HG03521 (cell line): ENCODE measurements around the gene CBL.

Experiments used
- ATAC-seq: cut with Tn5 transposase; IDR thresholded peaks from one replicate; pipeline ENCODE4 v1.9.1; 2021; ENCODE audit warnings: mild to moderate bottlenecking, moderate library complexity; ENCODE audit not compliant: unreplicated experiment

The CBL gene

DNA sequence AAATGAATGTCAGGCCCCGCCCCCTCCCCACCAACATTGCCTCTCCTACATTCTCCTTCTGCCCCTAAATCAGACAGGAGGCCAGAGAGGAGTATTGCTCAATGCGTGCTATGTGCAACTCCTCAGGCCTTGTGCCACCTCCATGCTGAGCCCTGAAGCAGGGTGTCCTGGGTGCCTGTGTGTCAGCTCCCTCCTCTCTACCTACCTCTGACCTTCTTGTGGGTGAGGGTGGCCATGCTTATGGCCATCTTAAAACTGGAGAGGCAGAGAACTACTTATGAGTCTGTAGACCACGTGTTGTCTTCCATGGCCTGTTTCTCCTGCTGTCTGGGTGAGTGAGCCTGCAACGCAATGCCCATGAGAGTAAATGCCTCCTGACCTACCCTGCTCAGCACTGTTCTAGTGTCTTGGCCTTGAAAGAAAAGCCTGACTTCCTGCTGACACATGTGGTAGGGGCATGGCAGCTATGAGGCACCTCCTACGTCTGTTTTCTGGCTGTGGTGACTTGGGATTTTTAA lies 100.3 kb downstream of the CBL start:
- ATAC-seq, result no peak

DNA sequence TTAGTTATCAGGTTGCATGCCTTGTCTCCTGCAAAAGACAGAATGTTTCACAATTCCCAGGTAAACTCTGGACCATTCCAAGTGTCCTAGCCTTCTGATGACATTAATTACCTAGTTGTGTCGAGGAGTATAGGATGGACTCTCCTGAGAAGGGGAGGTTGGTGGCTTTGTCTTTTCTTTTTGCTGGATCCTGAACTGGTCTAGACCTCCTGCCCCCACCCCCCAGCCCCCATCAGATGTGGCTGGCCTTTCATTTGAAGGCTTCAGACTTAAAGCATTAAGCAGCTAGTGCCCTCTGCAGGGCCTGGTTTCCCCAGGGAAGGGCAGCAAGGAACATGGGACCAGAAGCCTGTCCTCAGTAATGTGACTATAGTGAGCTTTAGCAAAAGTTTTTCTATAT lies 101.1 kb downstream of the CBL start:
- no peak for ATAC-seq

DNA sequence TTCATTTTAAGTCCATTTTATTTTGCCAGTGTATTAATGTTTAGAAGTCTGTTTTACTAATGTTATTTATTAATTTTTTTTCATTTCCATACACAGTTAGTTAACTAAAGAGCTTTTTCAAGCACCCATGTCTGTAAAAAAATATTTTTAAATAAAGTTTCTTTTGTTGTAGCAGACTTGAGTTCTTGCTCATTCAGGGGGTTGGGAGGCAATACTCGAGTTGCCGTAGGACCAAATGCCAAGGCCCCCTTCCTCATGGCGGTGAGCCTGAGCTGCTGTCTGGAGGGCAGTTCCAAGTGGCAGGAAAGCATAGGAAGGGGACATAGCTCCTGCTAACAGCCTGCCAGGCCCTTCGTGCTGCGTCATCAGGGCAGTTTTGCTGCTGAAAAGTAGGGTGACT lies 101.8 kb downstream of the CBL start:
- ATAC-seq, result no peak

DNA sequence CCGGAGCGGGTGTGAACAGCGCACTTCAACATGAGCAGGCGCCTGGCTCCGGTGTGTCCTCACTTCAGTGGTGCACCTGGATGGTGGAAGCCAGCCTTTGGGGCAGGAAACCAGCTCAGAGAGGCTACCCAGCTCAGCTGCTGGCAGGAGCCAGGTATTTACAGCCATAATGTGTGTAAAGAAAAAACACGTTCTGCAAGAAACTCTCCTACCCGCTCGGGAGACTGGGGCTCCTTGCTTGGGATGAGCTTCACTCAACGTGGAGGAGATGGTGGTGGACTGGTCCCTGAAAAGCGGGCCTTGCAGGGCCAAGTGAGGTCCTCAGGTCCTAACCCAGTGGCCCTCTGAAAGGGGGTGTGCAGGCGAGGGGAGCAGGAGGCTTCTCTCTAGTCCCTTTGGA lies 103.3 kb downstream of the CBL start:
- no peak for ATAC-seq

DNA sequence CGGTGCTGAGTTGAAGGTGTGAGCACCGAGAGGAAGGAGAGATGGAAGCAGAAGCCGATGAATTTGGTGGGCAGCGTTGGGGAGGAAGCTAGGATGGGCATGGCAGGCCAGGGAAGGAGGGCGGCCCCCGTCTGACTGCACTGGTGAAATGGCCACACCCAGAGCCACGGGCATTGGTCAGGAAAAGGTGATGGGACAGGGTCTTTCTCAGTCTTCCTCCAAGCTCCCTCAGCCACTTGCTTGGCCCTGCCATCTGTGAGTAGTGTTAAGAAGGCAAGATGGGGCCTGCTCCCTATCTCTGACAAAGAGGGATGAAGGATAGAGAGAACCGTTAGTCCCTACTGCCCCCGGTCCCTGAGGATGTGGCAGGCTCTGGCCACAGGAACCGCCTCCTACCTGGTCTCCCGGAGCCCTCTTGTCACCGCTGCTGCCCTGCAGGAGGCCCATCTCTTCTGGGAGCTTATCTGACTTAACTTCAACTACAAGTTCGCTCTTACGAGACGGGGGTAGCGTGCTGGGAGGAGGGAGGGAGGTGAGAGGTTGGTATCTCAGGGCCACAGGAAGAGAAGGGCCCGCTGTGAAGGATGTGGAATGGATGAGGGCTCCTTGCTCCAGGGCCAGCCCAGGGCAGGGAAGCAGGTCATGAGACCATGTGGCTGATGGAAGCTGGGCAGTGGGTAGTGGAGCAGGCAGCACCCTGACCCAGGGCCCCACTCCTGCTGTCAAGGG lies 104.0 kb downstream of the CBL start:
- no peak for ATAC-seq

DNA sequence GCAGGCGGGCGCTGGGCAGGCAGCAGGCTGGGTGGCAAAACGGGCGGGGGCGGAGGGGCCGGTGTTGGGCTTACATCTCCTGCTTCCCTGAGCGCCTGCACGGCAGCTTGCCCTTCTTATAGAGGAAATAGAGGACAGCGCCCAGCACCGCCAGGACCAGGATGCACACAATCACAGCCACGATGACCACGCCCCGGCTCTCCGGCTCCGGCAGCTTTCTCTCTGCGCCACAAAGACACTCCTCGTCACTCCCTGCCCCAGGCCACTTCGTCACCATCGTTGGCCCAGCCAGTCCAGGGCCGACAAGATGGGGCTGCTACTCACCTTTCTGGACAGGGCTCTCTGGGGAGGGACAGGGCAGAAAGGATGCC lies 104.5 kb downstream of the CBL start:
- no peak for ATAC-seq

DNA sequence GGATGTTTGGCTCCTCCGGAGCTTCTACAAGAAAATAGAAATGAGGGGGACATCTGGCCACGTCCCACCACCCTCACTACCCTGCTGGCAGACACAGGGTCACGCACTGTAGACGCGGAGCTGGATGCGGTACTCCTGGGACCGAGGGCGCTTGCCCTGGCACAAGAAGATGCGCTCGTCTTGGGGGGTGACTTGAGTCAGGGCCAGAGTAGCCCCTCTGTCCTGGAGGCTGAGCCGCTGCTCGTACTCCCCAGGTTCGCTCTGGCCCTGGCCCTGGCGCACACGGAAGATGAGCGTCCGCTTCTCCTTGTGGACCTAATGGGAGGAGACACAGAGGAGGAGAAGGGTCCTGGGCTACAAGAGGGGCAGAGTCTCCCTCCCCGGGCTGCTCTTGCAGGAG lies 108.6 kb downstream of the CBL start:
- no peak for ATAC-seq

DNA sequence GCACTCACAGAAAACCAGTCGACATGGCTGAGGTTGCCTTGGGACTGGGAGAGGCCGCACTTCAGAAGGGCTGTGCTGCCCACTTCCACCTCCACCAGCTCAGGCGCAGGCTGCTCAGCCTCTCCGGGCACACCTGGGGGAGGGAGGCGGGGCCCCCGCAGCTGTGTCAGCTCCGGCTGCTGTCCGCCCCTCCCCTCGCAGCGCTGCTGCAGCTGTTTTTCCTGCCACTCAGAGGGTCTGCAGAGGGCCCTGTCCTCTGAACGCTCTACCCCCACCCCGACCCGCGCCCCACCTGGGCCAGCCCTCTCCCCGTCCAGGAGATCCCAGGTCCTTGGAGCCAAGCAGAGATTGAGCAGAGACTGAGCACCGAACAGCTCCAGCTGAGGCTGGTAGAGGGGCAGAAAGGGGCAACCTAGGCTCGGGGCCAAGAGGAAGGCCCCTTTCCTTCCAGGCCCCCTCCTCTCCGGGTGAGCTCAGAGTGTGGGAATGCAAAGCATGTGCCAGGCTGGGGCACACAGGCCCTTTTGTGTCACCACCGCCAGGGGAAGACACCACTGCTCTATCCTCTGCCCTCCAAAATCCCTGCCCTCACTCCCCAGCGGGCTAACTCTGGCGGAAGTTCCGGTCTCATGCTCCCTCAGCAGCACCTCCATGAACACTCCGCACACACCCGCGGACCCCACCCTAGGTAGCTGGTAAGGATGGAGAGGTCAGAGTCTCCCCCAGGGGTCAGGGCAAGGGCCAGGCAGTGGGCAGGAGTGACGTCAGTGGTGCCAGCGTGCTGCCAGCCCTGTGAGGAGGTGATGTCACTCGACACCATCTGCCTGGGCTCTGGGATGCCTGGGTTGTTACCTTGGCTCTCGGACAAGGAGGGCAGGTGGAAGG lies 109.2 kb downstream of the CBL start:
- no peak for ATAC-seq

DNA sequence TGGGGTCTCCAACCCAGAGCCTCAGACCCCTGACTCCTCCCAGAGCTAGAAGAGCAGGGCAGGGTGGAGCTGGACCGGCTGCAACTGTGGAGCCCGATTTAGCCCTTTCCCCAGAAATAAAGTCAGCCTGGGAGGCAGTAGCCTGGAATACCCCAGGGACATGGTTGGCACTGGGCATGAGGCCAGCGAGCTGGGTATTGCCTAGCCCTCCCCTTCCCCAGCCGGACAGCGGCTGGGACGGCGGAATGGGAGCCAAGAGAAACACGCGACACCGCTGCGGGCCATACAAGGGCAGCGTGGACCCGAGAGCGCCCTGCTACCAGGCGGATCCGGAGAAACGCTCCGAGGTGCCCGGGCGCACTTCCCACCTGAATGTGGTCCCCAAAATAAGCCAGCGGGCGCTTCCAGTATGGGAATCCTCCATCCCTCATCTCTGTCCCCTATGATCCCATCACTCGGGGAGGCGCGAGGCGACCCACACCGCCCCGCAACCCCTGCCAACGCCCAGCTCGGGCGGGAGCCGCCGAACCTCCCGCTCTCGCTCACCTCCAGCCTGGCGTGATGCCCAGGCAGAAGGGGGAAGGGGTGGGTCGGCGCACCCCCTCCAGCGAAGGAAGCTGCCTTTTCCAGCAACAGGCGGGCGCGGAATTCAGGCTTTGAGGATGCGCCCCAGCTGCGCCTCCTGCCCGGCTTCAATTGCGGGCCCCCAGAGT lies 110.0 kb downstream of the CBL start:
- ATAC-seq, result no peak

DNA sequence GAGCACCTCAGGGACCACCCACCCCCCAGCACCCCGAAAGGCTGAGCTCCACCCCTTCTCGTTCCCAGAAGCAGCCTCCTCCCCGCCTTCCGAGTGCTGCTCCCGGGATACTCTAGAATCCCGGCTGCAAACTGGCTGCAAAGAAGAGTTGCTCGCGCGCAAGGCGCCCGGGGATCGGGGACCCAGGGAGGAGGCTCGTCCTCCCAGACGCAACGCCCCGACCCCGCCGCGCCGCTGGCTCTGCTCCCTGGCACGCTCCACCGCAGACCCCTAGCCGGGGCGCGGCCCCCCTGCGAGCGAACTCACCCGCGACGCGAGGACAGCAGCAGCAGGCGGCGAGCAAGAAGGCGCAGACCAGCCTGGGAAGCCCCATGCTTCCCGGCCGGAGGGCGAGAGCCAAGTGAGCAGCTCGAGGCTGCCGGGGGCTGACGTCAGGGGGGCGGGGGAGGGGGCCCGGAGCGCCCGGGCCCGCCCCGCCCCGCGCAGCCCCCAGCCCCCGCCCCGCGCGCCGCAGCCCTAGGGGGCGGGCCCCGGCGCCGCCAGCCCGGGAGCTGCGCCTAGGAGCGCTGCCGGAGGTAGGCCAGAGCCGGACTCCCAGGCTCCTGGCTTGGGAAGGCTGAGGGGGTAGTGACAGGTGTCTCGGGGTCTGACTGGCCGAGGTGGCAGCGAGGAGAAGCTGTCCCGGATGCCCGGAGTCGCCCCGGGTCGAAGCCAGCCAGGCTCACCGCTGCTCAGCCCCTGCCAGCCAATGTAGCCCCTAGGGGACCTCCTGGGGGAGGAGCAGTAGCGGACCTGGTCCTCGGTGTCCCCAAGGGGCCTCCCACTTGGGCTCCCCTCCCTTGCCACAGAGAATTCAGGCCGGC lies 110.8 kb downstream of the CBL start, which contains the start of gene MCAM:
TSS of gene MCAM (minus strand) at position 402 of the 863 bp plus-strand sequence. CDS start at position 373, 29 bp downstream.
- ATAC-seq, result no peak

DNA sequence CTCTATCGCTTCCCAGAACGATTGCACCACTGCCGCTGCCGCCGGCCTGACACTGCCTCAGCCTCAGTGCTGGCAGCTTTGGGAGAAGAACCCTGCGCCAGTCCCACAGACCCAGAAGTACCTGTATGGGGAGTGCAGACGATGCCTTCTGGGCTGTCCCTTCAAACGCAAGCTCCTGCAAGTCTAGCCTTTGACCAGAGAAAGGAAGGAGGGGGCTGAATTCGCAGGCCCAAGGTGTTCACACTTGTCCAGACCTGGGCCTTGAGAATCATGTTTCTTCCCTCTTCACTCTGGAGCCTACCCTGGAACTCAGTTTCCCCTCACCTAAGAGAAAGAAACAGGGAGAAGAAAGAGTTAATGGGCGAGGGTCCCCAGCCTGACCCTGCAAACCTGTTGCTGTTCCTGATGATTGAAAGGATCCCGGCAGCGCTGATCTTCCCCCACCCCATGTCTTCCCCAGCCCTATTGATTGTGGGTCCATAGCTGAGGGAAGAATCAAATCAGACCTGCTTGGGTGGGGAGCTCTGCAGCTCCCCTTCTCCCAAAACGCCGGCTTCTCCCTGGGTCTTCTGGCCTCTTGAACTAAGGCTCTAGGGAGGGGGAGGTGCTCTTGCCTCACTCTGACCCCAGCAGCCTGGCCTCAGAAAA lies 111.6 kb downstream of the CBL start:
- ATAC-seq, result no peak

DNA sequence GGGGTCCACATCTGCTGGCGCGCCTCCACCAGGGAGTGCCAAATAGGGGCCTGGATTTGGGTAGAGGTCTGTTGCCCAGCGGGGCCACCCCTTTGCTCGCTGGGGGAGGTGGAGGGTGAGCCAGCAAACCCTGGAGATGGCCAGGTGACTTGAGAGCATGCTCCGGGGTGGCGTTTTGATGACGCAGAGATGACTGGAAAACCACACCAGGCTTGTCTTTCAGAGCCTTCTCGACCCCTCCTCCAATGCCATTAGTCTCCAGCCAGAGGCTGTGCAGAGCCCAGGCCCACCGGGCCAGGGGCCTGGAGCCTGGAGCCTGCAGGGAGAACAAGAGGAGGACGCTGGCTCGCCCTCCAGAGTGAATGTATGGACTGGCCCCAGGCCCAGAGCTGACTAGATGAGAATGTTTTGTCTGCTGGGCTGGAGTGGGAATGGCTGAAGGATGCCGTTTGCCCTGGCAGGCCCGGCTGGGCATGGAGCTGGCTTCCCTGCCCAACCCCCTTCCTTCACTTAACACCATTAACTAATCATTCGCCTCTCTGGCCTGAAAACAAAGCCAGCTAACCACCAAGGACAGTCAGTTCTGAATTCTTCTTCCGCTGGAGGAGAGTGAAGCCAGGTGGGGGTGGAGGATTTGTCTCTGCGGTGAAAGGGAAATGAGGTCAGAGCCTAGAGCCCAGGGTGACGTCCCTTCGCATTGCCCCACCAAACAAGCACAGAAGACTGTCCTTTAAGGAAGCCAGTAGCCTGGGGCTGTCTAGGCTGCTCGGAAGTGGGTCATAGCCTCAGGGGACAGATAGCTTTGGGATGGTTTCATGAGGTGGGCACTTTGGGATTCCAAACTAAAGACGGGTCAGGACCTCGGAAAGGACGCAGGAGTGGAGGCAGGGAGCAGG lies 112.3 kb downstream of the CBL start:
- no peak for ATAC-seq

DNA sequence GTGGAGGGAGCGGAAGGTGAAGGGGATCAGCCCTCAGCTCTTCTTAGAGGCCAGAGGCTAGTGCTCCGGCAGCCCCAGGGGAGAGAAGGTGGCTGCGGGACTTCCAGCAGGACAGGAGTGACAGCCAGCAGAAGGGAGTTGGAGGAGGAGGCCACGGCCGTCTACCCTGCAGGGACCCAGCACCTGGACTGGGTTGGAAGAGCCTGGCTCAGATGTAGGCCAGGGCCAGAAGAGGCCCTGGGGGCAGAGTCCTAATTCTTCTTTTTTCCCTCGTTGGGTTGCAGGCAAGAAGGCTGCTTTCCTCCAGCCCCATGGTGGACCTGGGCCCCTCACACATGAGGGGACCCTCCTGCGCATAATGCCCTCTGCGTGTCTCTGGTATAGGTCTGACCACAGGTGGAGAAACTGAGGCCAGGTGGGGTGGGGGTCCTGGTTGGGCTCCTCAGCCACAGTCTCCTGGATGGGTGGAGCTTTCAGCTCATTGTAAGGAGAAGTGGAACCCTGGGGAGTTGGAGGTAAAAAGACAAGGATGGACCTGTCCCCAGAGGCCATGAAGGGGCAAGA lies 113.1 kb downstream of the CBL start:
- ATAC-seq, result no peak

DNA sequence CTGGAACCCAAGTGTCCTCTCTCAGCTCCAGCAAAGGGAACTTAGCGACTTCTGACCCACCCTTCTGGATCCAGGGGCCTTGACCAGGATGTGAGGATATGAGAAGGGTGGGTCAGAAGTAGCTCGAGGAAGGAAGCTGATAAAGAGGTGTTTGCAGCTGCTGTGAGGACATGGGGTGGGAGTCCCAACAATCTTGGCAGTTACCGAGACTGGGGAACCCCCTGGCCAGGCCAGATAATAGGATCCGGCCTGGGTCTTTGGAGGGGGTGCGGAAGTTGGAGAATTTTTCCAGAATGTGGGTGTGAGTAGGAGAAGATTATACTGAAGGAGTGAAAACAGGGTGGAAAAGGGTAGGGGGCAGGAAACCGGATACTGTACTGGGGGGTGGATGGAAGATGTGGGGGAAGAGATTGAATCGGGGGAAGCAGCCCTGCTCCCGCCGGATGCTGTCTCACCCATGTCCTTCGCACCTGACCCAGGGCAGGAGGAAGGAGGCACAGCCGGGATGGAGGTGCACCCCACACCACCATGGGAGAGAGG lies 113.6 kb downstream of the CBL start:
- ATAC-seq, result no peak

DNA sequence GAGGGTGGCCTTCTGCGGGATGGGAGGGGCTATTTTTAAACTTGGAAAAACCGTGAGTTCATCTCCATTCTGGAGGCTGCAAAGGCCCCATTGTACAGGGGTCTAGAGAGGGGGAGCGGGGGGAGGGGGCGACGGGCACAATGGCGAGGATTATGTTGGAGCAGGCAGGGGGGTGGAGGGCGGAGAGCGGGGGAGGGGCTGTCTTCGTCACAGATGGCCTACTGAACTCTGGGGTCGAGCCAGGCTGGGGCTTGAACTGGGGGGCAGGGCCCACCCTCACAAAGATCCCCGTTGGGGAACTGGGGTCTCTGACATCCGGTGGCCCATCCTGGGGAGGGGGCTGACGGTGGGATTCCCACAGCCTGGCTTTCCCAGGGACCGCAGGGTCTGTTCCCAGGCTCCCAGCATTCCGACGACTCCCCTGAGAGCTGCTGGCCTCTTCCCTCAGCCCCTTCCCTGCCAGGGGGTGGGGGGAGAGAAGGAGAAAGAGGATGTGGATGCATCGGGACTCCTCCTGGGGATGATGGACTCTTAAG lies 114.2 kb downstream of the CBL start:
- no peak for ATAC-seq

DNA sequence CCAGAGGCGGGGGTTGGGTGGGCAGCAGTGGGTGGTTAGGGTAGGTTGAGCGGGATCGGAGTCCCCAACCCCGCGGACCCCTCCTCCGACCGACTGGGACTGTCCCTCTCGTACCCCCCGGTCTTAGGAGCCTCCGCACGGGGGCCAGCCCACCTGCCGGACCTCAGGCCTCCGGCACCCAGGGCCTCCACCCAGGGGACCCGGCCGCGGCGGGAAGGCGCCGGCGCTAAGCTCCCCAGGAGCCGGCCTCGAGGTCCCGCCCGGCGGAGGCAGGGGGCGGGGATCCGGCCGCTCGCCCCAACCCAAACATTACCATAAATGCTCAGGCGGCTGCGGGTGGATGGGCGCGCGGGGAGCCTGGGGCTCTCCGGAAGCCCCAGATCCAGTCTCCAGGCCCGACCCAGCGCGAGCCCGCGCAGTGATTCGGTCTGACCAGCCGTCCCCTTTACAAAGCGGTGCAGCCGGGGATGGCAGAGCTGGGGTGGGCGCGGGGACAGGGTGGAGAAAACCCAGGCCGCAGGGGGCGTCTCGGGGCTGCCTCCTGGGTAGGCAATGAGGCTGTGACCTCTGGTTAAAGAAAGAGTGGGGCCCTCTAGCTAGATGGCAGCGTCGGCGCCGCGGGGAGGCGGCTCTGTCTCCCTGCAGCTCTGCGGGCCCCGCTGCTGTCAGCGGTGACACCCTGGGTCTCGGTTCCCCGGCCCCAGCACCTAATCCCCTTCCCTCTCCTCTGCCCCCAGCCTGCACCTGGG lies 114.8 kb downstream of the CBL start:
- ATAC-seq, result peak; percentile 35

DNA sequence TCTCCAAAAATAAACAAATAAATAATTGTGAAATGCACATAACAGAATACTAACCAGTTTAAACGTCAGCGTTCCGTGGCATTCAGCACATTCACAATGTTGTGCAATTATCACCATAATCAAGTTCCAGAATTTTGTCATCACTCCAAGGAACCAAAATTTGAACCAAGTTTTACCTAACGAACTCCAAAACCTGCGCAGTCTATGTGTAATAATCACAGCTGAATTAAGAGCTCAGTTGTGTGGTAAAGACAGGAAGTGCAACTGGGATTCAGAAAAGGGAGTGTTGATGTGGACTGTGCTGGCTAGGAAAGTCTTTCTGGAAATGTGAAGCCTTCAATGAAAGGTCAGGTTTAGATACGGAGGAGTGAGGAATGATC lies 116.2 kb downstream of the CBL start:
- no peak for ATAC-seq
